ENCODE measurements around the gene ZFYVE21.
"Not testable (repeated sequence)": the region's sequence is repeated elsewhere in the genome, so short reads cannot be mapped to it uniquely, and the experiment has no call there.

The ZFYVE21 gene

DNA sequence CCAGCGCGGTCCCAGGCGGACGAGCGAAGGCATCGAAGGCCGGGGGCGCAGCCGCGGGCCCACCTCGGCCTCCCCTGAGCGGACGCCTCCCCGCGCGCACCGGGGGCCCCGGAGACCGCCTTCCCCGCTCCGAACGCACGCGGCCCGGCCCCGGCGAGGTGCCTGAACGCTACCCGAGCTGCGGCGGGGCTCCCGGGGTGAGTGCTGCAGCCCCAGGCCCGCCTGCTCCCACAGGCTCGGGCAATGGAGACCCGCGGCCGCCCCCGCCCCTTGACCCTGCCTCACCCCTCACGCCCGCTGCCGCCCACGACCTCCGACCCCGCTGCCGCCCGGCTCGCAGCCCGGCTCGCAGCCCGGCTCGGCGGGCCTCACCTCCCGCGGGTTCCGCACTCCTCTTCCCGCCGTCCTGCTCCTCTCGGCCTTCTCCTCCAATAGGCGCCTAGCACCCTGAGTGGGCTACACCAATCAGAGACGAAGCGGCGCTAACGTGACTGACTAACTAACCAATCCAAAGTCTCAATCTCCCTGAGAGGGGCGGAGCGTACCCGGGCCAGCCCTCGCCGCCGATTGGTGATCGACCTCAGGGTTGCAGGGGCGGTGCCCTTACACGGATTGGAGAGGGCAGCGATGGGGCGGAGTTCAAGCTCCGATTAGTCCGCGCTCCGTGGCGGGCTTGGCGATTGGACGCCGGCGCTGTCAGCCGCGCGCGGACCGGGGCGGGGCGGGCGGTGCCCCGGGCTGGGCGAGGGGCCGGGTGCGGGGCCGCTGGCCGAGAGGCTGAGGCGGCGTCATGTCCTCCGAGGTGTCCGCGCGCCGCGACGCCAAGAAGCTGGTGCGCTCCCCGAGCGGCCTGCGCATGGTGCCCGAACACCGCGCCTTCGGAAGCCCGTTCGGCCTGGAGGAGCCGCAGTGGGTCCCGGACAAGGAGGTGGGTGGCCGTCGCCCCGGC is at the start of gene ZFYVE21, which contains the start of gene XRCC3:
TSS of gene ZFYVE21 (plus strand) at position 759 of the 949 bp plus-strand sequence. CDS start at position 791, 32 bp downstream.
TSS of gene XRCC3 (minus strand) at position 400 of the 949 bp plus-strand sequence. CDS start 4,364 bp downstream, outside the sequence.
- DNase-seq: peak; percentile 100

DNA sequence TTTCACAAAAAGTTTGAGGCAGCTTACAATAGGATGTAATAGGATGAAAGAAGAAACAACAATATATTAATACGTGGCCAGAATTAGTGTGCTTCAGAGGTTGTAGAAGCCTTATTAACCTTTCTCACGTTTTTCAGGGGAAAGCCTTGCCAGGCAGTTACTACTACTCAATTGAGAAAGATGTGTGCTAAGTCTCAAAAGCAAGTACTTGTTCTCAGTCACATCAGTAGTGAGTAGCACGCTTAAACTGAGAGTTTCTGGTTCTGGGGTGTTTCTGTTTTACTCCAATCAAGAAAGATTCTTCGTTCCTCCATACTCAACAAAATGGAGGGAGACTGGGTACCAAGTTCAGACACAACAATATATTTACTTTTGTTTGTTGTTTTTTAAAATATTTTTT is 47.9 kb upstream of the ZFYVE21 start:
- DNase-seq: no peak

DNA sequence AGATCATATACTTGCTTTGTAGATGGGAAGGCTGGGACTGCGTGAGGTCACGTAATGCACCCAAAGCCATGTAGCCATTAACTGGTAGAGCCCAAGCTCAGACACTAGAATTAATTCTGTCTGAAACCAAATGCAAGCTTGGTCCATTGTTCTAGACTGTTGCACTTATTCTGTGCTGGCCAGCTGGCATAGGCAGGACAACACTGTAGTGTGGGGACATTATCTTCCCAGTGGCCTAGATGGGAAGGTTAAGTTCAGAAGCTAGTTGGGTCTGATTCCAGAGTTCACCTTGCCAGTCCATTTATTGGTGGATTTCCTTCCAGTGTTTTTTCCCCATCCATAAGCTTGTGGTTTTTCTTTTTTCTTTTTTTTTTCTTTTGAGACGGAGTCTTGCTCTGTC is 47.5 kb upstream of the ZFYVE21 start:
- DNase-seq: no peak

- no peak for DNase-seq
Observed at GRCh38 chr14:103669370-103669769, 46.2 kb upstream of the ZFYVE21 start.

- DNase-seq: no peak
Observed at GRCh38 chr14:103671911-103672310, 43.7 kb upstream of the ZFYVE21 start.

DNA sequence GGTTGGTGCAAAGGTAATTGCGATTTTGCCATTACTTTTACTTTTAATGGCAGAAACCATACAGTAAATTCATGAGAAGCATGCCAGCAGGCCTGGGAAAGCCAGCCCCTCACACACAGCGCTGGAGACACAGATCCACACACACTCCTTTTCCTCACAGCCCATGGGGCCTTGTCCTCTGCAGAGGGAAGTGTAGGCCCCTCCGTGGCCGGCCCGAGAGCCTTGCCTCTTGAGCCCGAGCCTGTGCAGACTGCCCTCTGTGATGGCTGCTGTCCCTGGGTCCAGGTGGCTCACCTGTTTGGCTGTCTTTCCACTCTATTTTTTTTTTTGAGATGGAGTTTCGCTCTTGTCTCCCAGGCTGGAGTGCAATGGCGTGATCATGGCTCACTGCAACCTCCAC is 39.7 kb upstream of the ZFYVE21 start:
- DNase-seq: no peak

- DNase-seq: no peak
Observed at GRCh38 chr14:103676881-103677675, 38.5 kb upstream of the ZFYVE21 start.

DNA sequence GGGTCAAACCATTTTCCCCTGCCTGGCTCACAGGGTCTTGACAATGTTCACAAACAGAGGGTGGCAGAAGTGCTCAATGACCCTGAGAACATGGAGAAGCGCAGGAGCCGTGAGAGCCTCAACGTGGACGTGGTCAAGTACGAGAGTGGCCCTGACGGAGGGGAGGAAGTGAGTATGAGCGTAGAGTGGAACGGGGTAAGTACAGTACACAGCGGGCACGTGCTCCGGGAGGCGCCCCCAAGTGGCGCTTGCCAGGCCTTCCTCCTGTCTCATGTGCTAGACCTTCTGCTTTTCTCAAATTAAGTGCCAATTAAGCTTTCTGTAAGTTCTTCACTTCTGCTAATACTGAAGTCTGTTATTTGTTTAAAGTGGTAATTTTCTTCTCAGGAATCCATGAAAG is 36.3 kb upstream of the ZFYVE21 start:
- no peak for DNase-seq

DNA sequence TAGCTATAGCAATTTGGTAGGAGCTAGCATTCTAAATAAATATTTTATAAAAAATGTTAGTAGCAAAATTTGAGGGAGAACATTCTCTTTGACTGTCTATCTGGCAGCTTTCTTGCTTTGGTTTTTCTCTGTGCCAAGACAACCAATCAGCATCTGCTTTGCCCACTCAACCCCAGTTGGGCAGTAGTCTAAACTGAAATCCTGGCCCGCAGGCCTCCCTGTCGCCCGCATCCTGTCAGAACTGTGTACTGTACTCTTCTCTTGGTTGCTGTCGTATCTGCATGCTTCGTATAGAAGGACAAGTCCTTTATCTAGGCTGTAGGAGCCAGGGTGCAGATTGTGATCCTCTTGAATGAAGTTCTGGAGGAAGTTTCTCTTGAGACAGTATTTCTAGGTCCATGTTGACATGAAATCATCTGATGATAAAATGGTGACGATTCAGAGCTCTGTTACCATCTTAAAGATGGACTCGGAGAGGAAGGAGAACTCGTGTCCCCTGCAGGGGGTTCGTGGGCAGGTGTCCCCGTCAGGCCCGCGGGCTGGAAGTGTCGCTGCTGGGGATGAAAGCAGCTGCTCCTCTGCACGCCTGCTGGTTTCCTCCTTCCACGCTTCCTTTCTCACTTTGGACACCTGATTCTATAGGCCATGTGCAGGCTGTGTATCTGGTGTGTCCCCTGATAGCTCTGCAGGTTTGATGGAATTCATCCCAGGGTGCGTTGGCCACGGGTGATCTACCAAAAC is 34.9 kb upstream of the ZFYVE21 start:
- no peak for DNase-seq

DNA sequence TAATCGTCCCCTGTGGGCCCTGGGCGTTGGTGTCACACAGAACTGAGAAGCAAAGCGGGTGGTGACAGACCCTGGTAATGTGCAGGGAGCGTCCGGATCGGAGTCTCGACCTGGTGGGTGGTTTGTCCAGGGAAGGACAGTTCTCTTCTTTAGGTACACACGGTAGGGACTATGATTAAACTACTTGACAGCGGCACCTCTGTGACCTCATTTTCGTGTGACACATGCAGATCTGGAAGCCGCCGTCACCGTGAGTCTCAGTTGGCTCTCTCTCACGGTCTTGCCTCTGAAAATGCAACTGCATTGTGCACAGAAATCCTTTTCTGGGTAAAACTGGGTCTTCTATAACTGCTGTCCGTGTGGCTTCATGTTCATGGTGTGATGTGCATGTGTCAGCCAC is 32.5 kb upstream of the ZFYVE21 start:
- no peak for DNase-seq

DNA sequence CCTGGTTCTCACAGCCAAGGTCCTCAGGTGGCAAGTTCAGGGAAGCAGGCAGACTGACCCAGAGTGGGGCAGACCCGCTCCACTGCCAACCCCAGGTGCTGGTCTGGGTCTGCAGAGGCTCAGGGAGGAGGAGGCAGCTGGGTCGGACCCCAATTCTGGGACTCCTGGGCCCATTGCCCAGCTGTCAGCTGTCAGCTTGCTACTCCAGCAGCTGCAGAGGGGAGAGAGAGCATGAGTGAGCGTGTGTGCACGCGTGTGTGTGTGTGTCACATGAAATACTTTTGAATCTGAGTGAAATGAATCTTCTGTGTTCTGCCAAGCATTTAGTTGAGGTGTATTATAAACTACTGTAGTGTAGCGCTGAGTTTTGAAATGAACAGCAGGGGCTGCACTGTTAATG is 31.1 kb upstream of the ZFYVE21 start:
- no peak for DNase-seq

- no peak for DNase-seq
Observed at GRCh38 chr14:103684871-103685270, 30.7 kb upstream of the ZFYVE21 start.

GRCh38 chr14:103685276-103686211 is 30.1 kb upstream of the ZFYVE21 start:
- DNase-seq: no peak

- no peak for DNase-seq
Observed at GRCh38 chr14:103686831-103687485, 28.7 kb upstream of the ZFYVE21 start.

- DNase-seq: no peak
Observed at GRCh38 chr14:103687712-103688111, 27.9 kb upstream of the ZFYVE21 start.

DNA sequence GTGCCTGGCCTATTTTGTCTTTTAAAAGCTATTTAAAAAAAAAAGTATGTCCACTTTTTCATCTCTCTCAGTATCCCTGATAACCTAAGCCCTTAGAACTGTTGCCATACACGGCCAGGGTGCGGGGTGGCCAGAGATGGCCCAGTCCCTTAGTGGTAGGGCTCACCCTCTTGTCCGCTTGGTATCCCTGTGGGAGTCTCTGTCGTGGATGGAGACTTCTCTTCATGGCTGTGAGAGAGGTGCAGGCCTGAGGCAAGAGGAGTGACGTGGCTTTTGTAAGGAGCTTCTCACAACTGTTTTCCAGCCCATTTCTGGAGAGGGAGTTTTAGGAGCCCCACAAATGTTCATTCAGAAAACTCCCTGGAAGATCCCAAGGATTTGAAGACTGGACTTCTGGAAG is 27.2 kb upstream of the ZFYVE21 start:
- no peak for DNase-seq

GRCh38 chr14:103688906-103689902 is 26.4 kb upstream of the ZFYVE21 start:
- no peak for DNase-seq

DNA sequence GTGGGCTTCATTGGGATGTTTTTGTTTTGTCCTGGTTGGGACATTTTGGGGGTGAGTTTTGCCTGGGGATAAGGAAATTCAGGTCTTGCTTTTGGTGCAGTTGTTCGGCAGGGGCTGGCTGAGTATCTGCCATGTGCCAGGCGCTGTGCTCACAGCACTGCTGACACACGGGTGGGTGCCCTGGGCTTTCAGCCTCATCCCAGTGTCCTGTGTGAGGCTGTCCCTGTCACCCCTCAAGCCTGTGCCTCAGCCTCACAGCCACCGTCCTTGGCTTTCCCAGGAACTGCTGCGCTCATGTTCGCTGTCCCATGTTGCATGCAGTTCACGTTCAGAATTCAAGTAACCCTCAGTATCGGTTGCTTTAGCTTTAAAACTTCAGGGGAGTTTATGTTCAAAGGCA is 25.3 kb upstream of the ZFYVE21 start:
- DNase-seq: no peak

DNA sequence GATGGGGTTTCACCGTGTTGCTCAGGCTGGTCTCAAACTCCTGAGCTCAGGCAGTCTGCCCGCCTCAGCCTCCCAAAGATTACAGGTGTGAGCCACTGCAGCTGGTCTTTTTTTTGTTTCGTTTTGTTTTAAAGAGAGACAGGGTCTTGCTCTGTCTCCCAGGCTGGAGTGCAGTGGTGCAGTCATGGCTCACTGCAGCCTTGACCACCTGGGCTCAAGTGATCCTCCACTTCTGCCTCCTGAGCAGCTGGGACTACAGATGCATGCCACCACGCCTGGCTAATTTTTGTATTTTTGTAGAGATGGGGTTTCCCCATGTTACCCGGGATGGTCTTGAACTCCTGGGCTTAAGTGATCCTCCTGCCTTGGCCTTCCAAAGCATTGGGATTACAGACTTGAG is 24.0 kb upstream of the ZFYVE21 start:
- DNase-seq: not testable (repeated sequence)

- no peak for DNase-seq
Observed at GRCh38 chr14:103692159-103692558, 23.5 kb upstream of the ZFYVE21 start.

All from NCI-H1105 (cell line).